Inferior parietal cortex (tissue), 1 donor: Measurements from ENCODE around the gene COX4I1.

Experiments used
- DNase-seq: peaks from one replicate; pipeline ENCODE4 v3.0.0-alpha.2; 2016; ENCODE audit errors: extremely low spot score

The COX4I1 gene

GRCh38 chr16:85799497-85800320 lies at the start of gene COX4I1, which contains the start of gene EMC8:
Gene COX4I1 (plus strand): TSS chr16:85799695. CDS start chr16:85801206, 1,511 bp downstream.
Gene EMC8 (minus strand): TSS chr16:85799544. CDS start chr16:85799295, 249 bp downstream.
- DNase-seq, result peak; percentile 95

- DNase-seq, result no peak
These were observed 49.7 kb upstream of the COX4I1 start for GRCh38 chr16:85749771-85750145.

GRCh38 chr16:85750146-85750826 lies 49.2 kb upstream of the COX4I1 start:
- DNase-seq, result no peak

- no peak for DNase-seq
These were observed 48.4 kb upstream of the COX4I1 start, which contains the start of gene C16orf74 for GRCh38 chr16:85750827-85751697. Gene C16orf74 (minus strand): TSS chr16:85751096. CDS start chr16:85735217, 15,879 bp downstream.

GRCh38 chr16:85751698-85752501 lies 47.6 kb upstream of the COX4I1 start:
- no peak for DNase-seq

GRCh38 chr16:85752511-85753420 lies 46.7 kb upstream of the COX4I1 start:
- DNase-seq, result no peak

GRCh38 chr16:85753559-85753958 lies 45.9 kb upstream of the COX4I1 start:
- DNase-seq, result no peak

- no peak for DNase-seq
These were observed 45.5 kb upstream of the COX4I1 start for GRCh38 chr16:85753976-85754375.

GRCh38 chr16:85754413-85754812 lies 45.1 kb upstream of the COX4I1 start:
- DNase-seq, result no peak

- no peak for DNase-seq
These were observed 43.3 kb upstream of the COX4I1 start for GRCh38 chr16:85755929-85756768.

- DNase-seq, result no peak
These were observed 42.1 kb upstream of the COX4I1 start for GRCh38 chr16:85757341-85757822.

- no peak for DNase-seq
These were observed 40.4 kb upstream of the COX4I1 start for GRCh38 chr16:85759136-85759535.

GRCh38 chr16:85759631-85760419 lies 39.7 kb upstream of the COX4I1 start:
- no peak for DNase-seq

- DNase-seq, result no peak
These were observed 37.6 kb upstream of the COX4I1 start for GRCh38 chr16:85761861-85762260.

- DNase-seq, result no peak
These were observed 36.5 kb upstream of the COX4I1 start for GRCh38 chr16:85762970-85763369.

GRCh38 chr16:85763616-85764015 lies 35.9 kb upstream of the COX4I1 start:
- DNase-seq, result no peak

GRCh38 chr16:85765211-85765610 lies 34.3 kb upstream of the COX4I1 start:
- no peak for DNase-seq

- DNase-seq, result no peak
These were observed 33.7 kb upstream of the COX4I1 start for GRCh38 chr16:85765767-85766166.
